ENCODE results near the gene LIPF.

Gene LIPF

GRCh38 chr10:88721392-88721791 is 57.1 kb downstream of the LIPF start:
- no peak overlapping the region for H3K4me3 ChIP-seq (ENCODE audit: control insufficient read depth, low read depth, low read length)
- TF ChIP-seq, protein P1, sequence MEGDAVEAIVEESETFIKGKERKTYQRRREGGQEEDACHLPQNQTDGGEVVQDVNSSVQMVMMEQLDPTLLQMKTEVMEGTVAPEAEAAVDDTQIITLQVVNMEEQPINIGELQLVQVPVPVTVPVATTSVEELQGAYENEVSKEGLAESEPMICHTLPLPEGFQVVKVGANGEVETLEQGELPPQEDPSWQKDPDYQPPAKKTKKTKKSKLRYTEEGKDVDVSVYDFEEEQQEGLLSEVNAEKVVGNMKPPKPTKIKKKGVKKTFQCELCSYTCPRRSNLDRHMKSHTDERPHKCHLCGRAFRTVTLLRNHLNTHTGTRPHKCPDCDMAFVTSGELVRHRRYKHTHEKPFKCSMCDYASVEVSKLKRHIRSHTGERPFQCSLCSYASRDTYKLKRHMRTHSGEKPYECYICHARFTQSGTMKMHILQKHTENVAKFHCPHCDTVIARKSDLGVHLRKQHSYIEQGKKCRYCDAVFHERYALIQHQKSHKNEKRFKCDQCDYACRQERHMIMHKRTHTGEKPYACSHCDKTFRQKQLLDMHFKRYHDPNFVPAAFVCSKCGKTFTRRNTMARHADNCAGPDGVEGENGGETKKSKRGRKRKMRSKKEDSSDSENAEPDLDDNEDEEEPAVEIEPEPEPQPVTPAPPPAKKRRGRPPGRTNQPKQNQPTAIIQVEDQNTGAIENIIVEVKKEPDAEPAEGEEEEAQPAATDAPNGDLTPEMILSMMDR (conservative IDR thresholded peaks at IDR 0.05; ENCODE audit: control insufficient read depth, insufficient read depth, low read depth, low read length), result no peak
- DNase-seq (ENCODE audit: low read depth), result no peak

DNA sequence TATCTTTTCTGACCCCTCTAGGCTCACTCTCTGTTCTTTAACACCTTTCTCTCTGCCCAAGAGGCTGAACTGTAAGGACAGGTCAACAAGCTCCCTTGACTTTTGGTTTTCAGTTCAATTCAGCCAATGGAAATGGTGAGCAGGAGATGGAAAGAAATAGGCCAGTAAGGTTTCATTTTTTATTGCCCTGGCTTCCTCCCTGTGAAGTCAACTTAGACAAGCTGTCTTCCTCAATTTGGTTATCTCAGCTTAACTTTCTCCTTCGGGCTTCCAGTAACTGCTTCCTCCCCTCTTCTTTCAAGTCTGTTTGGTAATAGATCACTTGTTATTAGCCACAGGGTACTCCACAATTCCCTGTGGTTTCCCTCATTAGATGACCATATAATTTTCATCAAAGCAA is 61.6 kb downstream of the LIPF start:
- TF ChIP-seq, protein P1 (conservative IDR thresholded peaks at IDR 0.05; ENCODE audit: control insufficient read depth, insufficient read depth, low read depth, low read length), result no peak
- H3K4me3 ChIP-seq (ENCODE audit: control insufficient read depth, low read depth, low read length), result no peak overlapping the region
- no peak for DNase-seq (ENCODE audit: low read depth)

DNA sequence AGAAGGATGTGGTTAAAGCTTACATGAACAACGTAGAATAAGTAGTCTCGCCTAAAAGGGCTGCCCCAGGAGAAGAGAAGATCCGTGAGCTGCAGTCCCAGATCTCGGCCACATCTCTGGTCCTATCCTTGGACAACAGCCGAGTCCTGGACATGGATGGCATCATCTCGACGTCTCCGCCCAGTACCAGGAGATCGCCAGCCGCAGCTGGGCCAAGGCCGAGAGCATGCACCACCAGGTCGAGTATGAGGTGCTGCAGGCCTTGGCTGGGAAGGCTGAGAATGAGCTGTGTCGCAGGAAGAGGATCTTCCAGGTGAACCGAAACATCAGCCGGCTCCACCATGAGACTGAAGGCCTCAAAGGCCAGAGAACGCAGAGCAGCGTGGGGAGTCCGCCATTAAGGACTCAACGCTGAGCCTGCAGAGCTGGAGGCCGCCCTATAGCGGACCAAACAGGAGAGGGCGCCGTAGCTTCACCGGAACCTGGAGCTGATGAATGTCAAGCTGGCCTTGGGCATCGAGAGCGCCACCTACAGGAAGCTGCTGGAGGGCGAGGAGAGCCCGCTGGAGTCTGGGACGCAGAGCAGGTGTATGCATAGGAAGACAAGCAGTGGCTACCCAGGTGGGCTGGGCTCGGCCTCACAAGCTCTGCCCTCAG is 64.0 kb downstream of the LIPF start:
- peak; percentile 36 for DNase-seq (ENCODE audit: low read depth)
- TF ChIP-seq, protein P1 (conservative IDR thresholded peaks at IDR 0.05; ENCODE audit: control insufficient read depth, insufficient read depth, low read depth, low read length), result peak; percentile 40
- no peak overlapping the region for H3K4me3 ChIP-seq (ENCODE audit: control insufficient read depth, low read depth, low read length)

Measured in fibroblast of mammary gland (primary cell).